ENCODE measurements around the gene CAMTA1.

- TF ChIP-seq CTCF (IDR thresholded peaks at IDR 0.05; ENCODE audit: borderline replicate concordance, extremely low read depth, low read length, poor library complexity, severe bottlenecking) (no peak), EZH2 (IDR thresholded peaks at IDR 0.05; ENCODE audit: borderline replicate concordance, low read depth, low read length, severe bottlenecking) (no peak)
Observed at GRCh38 chr1:7387053-7387927, 602.0 kb downstream of the CAMTA1 start.

All from DND-41 (cell line).